Left ventricle myocardium inferior (tissue), 1 donor: ENCODE results near the gene NDRG4. TPM values are rescaled to one million over a fixed set of nuclear protein-coding genes. Genes with fewer than 3 reads are reported as not detected.
A peak's percentile ranks its signal among the peaks of the same experiment; 100 is the strongest.

Source experiments
- DNase-seq: peaks from one replicate; pipeline ENCODE4 v3.0.0-alpha.2; 2020
- H3K27ac ChIP-seq: fragments of 200-600 bp; replicated peaks from 2 replicates; pipeline ENCODE4 v1.8.0; 2021
- H3K27me3 ChIP-seq: fragments of 200-600 bp; 2 replicates; pipeline ENCODE4 v1.8.0; 2021; ENCODE audit warnings: low read depth
- H3K36me3 ChIP-seq: fragments of 200-600 bp; 2 replicates; pipeline ENCODE4 v1.8.0; 2021
- H3K4me1 ChIP-seq: fragments of 200-600 bp; 2 replicates; pipeline ENCODE4 v1.8.0; 2021
- H3K4me3 ChIP-seq: fragments of 200-600 bp; 2 replicates; pipeline ENCODE4 v1.8.0; 2021; ENCODE audit warnings: mild to moderate bottlenecking, moderate library complexity
- H3K9me3 ChIP-seq: fragments of 200-600 bp; replicated peaks from 2 replicates; pipeline ENCODE4 v1.8.0; 2021
- intact Hi-C: fragments of 100-400 bp; cut with micrococcal nuclease; formaldehyde crosslinking; loops from one replicate; pipeline ENCODE4 v1.11.0; 2022
- total RNA-seq: library from RNA; stranded (reverse); fragmentation: NEBNext Ultra II Directional; extraction: Animal tissue kit (Norgen Biotek cat#: 25700); gene quantifications from one replicate; pipeline ENCODE4 v1.2.1, GENCODE V29; 2021
- TF ChIP-seq, protein P1 (sequence below): fragments of 200-600 bp; IDR thresholded peaks from 2 replicates; pipeline ENCODE4 v1.8.0; 2021; ENCODE audit warnings: antibody characterized with exemption, mild to moderate bottlenecking, borderline replicate concordance
- donor health status: DM: no; HTN: yes; CAD: no; lungs with severe emphysema.

The NDRG4 gene
- total RNA-seq, 1 donor from 2014 or later = 763 TPM

GRCh38 chr16:58506241-58507194 lies 6.6 kb downstream of the NDRG4 start:
- TF ChIP-seq, protein P1, sequence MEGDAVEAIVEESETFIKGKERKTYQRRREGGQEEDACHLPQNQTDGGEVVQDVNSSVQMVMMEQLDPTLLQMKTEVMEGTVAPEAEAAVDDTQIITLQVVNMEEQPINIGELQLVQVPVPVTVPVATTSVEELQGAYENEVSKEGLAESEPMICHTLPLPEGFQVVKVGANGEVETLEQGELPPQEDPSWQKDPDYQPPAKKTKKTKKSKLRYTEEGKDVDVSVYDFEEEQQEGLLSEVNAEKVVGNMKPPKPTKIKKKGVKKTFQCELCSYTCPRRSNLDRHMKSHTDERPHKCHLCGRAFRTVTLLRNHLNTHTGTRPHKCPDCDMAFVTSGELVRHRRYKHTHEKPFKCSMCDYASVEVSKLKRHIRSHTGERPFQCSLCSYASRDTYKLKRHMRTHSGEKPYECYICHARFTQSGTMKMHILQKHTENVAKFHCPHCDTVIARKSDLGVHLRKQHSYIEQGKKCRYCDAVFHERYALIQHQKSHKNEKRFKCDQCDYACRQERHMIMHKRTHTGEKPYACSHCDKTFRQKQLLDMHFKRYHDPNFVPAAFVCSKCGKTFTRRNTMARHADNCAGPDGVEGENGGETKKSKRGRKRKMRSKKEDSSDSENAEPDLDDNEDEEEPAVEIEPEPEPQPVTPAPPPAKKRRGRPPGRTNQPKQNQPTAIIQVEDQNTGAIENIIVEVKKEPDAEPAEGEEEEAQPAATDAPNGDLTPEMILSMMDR = no peak
- H3K27me3 ChIP-seq = peaks cover 4% of the 10 kb centered on the region
- peaks cover 10% of the 10 kb centered on the region for H3K4me1 ChIP-seq
- H3K36me3 ChIP-seq = peaks cover 54% of the 10 kb centered on the region
- H3K4me3 ChIP-seq = no peak overlapping the region
- peak overlapping the region; percentile 23 for H3K27ac ChIP-seq
- intact Hi-C loops = no loop called here
- DNase-seq = no peak
- no peaks in the 10 kb centered on the region for H3K9me3 ChIP-seq

DNA sequence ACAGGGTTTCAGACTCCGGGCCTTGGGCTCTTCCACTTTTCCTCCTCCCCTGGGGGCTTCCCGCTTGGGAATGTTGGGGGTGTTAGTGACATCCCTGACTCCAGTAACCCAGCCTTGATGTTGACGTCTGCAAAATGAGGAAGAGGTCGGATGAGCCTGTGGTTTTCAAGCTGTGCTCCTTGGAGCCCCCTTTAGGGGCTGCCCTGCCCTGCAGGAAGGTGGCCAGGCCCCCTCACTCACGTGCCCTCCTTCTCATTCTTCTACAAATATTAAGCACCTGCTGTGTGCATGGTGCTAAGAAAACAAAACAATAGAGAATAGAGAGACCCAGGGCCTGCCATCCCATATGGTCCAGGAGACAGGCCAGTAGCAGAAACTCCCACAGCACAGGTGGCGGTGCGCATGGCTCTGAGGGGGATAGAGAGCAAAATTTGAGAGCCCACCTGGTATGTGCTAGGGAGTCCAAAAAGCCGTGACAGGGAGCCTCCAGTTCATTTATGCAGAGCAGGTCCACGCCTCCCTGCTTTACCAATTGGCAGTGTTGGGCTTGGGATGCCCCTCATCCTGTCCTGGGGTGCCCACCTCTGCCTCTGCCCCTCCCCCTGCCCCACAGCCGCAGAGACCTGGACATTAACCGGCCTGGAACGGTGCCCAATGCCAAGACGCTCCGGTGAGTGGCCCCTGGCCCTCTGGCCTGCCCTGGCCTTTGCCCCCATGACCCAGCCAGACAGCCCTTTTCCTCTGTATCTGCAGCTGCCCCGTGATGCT lies 7.4 kb downstream of the NDRG4 start:
- no peaks in the 10 kb centered on the region for H3K9me3 ChIP-seq
- H3K27me3 ChIP-seq = no peaks in the 10 kb centered on the region
- H3K36me3 ChIP-seq = peaks cover 54% of the 10 kb centered on the region
- intact Hi-C loops = no loop called here
- DNase-seq = no peak
- peak overlapping the region; percentile 23 for H3K27ac ChIP-seq
- no peak overlapping the region for H3K4me3 ChIP-seq
- TF ChIP-seq, protein P1 = no peak
- H3K4me1 ChIP-seq = peaks cover 9% of the 10 kb centered on the region

DNA sequence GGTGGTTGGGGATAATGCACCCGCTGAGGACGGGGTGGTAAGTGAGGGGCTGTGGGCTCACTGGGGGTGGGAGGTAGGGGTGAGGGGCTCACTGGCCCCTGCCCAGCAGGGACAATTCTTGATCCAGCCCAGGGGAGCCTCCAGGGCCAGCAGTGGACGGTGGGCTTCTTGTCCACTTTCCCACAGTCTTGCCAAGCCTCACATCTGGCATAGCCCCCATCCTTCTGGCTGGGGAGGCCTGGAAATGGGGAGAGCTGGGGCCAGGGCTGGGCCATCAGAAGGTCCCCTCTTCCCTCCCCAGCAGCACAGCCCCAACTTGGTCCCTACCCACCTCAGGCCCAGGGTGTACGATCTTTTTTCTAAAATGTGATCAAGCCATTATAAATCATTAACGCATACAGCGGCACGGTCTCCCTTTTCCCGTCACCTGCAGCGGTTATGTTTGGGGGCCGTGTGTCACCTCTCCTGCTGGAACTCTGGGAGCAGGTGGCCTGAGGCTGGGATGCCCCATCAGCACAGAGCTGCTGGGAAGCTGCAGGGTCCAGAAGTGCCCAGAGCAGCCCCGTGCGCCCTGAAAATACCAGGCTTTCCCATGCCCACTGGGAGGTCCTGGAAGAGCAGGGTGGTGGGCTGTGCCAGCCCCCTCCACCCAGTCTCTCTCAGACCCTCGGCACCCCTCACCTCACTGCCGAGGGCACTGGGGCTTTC lies 8.2 kb downstream of the NDRG4 start:
- Histone ChIP-seq H3K9me3 (no peaks in the 10 kb centered on the region), H3K36me3 (peaks cover 54% of the 10 kb centered on the region), H3K27ac (peak overlapping the region; percentile 23), H3K4me3 (no peak overlapping the region), H3K27me3 (no peaks in the 10 kb centered on the region), H3K4me1 (peaks cover 6% of the 10 kb centered on the region)
- DNase-seq = no peak
- TF ChIP-seq, protein P1 = no peak
- intact Hi-C loops = no loop called here

DNA sequence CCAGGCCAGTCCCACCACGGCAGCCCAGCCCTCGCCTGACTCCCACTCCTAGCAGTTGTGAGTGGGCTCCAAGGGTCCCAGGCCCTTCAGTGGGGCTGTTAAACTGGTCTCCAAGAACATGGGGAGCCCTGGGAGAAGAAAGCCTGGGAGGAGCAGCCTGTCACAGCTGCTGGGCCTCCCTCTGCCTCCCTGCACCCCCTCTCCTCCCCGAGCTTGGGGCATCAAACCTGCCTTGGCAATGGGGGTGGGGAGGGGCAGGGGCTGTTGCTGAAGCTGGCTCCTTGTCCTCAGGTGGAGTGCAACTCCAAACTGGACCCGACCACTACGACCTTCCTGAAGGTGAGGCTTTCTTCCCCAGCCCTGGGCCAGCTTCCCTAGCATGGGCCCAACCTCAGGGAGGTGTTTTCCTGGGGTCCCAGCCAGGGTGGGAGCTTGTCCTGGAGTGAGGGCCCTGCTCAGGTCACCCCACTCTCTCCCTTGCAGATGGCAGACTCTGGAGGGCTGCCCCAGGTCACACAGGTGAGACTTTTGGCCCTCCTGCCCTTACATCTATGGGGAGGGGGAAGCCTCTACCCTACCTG lies 8.8 kb downstream of the NDRG4 start:
- no peak for DNase-seq
- intact Hi-C loops = no loop called here

More for the DNA sequence above, 8.8 kb downstream of the NDRG4 start:
- Histone ChIP-seq H3K27me3 (no peaks in the 10 kb centered on the region), H3K36me3 (peaks cover 49% of the 10 kb centered on the region), H3K27ac (no peak overlapping the region), H3K4me3 (no peak overlapping the region), H3K4me1 (peaks cover 6% of the 10 kb centered on the region), H3K9me3 (no peaks in the 10 kb centered on the region)
- TF ChIP-seq, protein P1 = no peak
